K562 (cell line): Measurements from ENCODE around the gene KIAA0513. TPM values are rescaled to one million over a fixed set of nuclear protein-coding genes. Genes with fewer than 3 reads are reported as not detected.

Experiments used
- CCAR2 ChIP-seq: fragments of 200-400 bp; formaldehyde crosslinking; IDR thresholded peaks from 2 replicates; pipeline ENCODE4 v1.6.1; 2017; ENCODE audit warnings: mild to moderate bottlenecking, low read depth, low read length
- CREB1 ChIP-seq, 2 experiments: sonication (generic) in 1 of 2; formaldehyde crosslinking in 1 of 2; IDR thresholded peaks; 2 replicates each; pipeline versions ENCODE4 v1.6.1 to v1.8.0; 2012 to 2022; ENCODE audit warnings: inconsistent platforms in 1 of 2, mild to moderate bottlenecking in 1 of 2, missing genetic modification reagents in 1 of 2, moderate library complexity in 1 of 2
- GABPB1 ChIP-seq: sonication (generic); formaldehyde crosslinking; IDR thresholded peaks from 2 replicates; pipeline ENCODE4 v1.8.0; 2022; ENCODE audit warnings: mild to moderate bottlenecking, missing genetic modification reagents
- NR2C2 ChIP-seq, 2 experiments: fragments of 200-800 bp in 1 of 2; sonication (Bioruptor generic) in 1 of 2; sonication (generic) in 1 of 2; formaldehyde crosslinking in 1 of 2; IDR thresholded peaks; 2 replicates each; pipeline versions ENCODE4 v1.6.1 to v1.8.0; 2016 to 2022; ENCODE audit warnings: mild to moderate bottlenecking in 1 of 2, missing compliant biosample characterization in 1 of 2, missing genetic modification characterization in 1 of 2, missing genetic modification reagents in 1 of 2
- RAD21 ChIP-seq, 2 experiments: fragments of 250-450 bp in 1 of 2; fragments of 450-650 bp in 1 of 2; sonication (Bioruptor Pico) in 1 of 2; formaldehyde crosslinking in 1 of 2; IDR thresholded peaks in 1 of 2; conservative IDR thresholded peaks in 1 of 2; 2 replicates each; pipeline versions ENCODE4 v1.4.0 to v1.8.0; 2020 to 2022; ENCODE audit warnings: mild to moderate bottlenecking in 2 of 2, moderate library complexity in 1 of 2
- SMARCA4 ChIP-seq: fragments of 450-650 bp; IDR thresholded peaks from 2 replicates; pipeline ENCODE4 v1.6.1; 2016
- ZNF655 ChIP-seq: fragments of 250-450 bp; sonication (Bioruptor Pico); IDR thresholded peaks from 2 replicates; pipeline ENCODE4 v1.5.0; 2021
- ZNF766 ChIP-seq: fragments of 200-800 bp; sonication (Bioruptor generic); conservative IDR thresholded peaks from 2 replicates; pipeline ENCODE4 v1.6.1; 2016; ENCODE audit warnings: missing genetic modification characterization, missing compliant biosample characterization
- polyA plus RNA-seq, 8 experiments: library from polyadenylated mRNA; depleted of rRNA in 4 of 8; stranded (reverse) in 5 of 8; unstranded in 3 of 8; fragments of >200 nt; fragmentation: Nextera tagmentation in 2 of 8; fragmentation: Illumina TruSeq in 1 of 8; extraction: Ambion mirVana in 2 of 8; extraction: Trizol in 1 of 8; gene quantifications; 2 replicates each; pipeline versions ENCODE4 v1.2.1 to v1.2.3, GENCODE V29; 2011 to 2014; ENCODE audit warnings: inconsistent platforms in 1 of 8, missing spikeins in 1 of 8
- total RNA-seq, 7 experiments: library from RNA; depleted of rRNA in 6 of 7; stranded (reverse); fragments of >200 nt in 6 of 7; fragmentation: Illumina TruSeq in 2 of 7; extraction: Trizol in 2 of 7; gene quantifications; 2 replicates each; pipeline versions ENCODE4 v1.2.1 to v1.2.3, GENCODE V29; 2011 to 2021; ENCODE audit warnings: low replicate concordance in 1 of 7
- TF ChIP-seq, protein P1 (sequence below): sonication (generic); formaldehyde crosslinking; IDR thresholded peaks from 2 replicates; pipeline ENCODE4 v1.8.0; 2022; ENCODE audit warnings: mild to moderate bottlenecking, low read depth, missing genetic modification reagents

KIAA0513 gene
- total and polyA plus RNA-seq, 9 of the 15 experiments (the other 6 are each of a cell fraction or from before 2014, with no cell fraction given), result 0.18 to 13.7 (median 10.2) TPM

GRCh38 chr16:85051067-85051581 lies 23.5 kb downstream of the KIAA0513 start (continued):
- TF ChIP-seq GABPB1 (CRISPR knock-in tag) (no peak), SMARCA4 (peak; percentile 27; the same call in 1 of the 2 replicates), CREB1 (IDR thresholded peaks at IDR 0.05) (no peak), CREB1 (CRISPR knock-in tag; IDR thresholded peaks at IDR 0.05) (0 out of 2 replicates have a peak, but pooled peaks have one; percentile 7), CCAR2 (no peak), ZNF766 (0 out of 2 replicates have a peak, but pooled peaks have one; percentile 63), ZNF655 (CRISPR knock-in tag) (no peak), RAD21 (CRISPR knock-in tag; conservative IDR thresholded peaks at IDR 0.05 in 1 of 2, IDR thresholded peaks at IDR 0.05 in 1 of 2) (peak in 1 of 2 experiments; percentile 37; a peak in 3 of 4 replicates), NR2C2 (CRISPR knock-in tag; IDR thresholded peaks at IDR 0.05) (no peak), NR2C2 (tag; IDR thresholded peaks at IDR 0.05) (peak; percentile 83)
- TF ChIP-seq, protein P1, sequence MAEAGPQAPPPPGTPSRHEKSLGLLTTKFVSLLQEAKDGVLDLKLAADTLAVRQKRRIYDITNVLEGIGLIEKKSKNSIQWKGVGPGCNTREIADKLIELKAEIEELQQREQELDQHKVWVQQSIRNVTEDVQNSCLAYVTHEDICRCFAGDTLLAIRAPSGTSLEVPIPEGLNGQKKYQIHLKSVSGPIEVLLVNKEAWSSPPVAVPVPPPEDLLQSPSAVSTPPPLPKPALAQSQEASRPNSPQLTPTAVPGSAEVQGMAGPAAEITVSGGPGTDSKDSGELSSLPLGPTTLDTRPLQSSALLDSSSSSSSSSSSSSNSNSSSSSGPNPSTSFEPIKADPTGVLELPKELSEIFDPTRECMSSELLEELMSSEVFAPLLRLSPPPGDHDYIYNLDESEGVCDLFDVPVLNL (CRISPR knock-in tag), result no peak
